Adrenal gland (tissue), 5 donors: ENCODE measurements around the gene SLC17A6.

Source experiments
- CTCF ChIP-seq, 6 experiments: fragments of 450-650 bp in 4 of 6; fragments of 200-600 bp in 2 of 6; sonication (generic) in 1 of 6; IDR thresholded peaks; 1 replicate in 5 of 6; 2 replicates in 1 of 6; pipeline versions ENCODE4 v1.5.1 to v1.8.0; 2016 to 2021; ENCODE audit warnings: antibody characterized with exemption in 6 of 6, mild to moderate bottlenecking in 2 of 6, moderate library complexity in 1 of 6
- POLR2A ChIP-seq, 2 donors: fragments of 450-650 bp; IDR thresholded peaks; one replicate each; pipeline ENCODE4 v1.6.1; 2017; ENCODE audit warnings: antibody characterized with exemption in 2 of 2, mild to moderate bottlenecking in 2 of 2, moderate library complexity in 1 of 2
- donor health status: DM: no; HTN: no; CAD: no.

- TF ChIP-seq CTCF (IDR thresholded peaks at IDR 0.05) (no peak), POLR2A (IDR thresholded peaks at IDR 0.05) (no peak)
Observed at GRCh38 chr11:22415476-22415875, 77.3 kb downstream of the SLC17A6 start.
